ENCODE measurements around the gene SLC35F3.

The SLC35F3 gene

DNA sequence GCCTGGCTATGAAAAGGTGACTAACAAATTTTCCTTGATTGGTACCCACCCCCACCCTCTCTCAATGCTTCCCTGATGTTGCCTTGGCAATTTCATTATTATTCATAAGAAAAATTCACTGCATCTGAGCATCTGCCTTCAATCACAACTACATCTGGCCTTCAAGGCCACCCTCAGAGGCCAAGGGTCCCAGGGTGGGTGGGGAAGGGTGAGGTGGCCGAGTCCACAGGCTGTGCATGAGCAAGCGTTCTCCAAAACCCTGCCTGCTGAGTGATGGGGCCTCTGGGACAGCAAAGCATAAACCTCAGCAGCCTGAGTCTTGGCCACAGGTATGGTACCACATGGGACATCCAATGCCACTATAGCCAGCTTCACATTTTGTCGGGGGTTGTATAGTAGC lies 198.7 kb downstream of the SLC35F3 start:
- DNase-seq (ENCODE audit: low read depth) = no peak
- no peak overlapping the region for H3K4me3 ChIP-seq (ENCODE audit: low read depth, low read length)
- TF ChIP-seq, protein P1, sequence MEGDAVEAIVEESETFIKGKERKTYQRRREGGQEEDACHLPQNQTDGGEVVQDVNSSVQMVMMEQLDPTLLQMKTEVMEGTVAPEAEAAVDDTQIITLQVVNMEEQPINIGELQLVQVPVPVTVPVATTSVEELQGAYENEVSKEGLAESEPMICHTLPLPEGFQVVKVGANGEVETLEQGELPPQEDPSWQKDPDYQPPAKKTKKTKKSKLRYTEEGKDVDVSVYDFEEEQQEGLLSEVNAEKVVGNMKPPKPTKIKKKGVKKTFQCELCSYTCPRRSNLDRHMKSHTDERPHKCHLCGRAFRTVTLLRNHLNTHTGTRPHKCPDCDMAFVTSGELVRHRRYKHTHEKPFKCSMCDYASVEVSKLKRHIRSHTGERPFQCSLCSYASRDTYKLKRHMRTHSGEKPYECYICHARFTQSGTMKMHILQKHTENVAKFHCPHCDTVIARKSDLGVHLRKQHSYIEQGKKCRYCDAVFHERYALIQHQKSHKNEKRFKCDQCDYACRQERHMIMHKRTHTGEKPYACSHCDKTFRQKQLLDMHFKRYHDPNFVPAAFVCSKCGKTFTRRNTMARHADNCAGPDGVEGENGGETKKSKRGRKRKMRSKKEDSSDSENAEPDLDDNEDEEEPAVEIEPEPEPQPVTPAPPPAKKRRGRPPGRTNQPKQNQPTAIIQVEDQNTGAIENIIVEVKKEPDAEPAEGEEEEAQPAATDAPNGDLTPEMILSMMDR (IDR thresholded peaks at IDR 0.05; ENCODE audit: insufficient read depth, low read depth, low read length, missing control alignments) = no peak

DNA sequence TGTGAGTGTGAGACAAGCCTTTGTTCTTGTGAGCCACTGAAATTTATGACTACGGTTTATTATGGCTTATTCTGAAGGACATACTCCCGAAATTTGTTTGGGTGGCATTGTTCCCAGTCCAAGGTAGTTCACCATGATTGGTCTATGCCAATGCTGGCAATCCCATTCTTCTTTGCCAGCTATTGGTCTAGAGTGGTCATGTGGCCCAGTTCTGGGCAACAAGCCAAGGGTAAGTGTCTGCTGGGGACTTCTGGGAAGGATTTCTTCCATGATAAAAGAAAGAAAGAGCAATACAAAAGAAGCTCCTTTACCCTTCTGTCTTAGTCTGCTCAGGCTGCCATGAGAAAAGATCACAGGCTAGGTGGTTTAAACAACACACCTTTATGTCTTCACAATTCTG lies 201.6 kb downstream of the SLC35F3 start:
- TF ChIP-seq, protein P1 (IDR thresholded peaks at IDR 0.05; ENCODE audit: insufficient read depth, low read depth, low read length, missing control alignments) = no peak
- no peak for DNase-seq (ENCODE audit: low read depth)

DNA sequence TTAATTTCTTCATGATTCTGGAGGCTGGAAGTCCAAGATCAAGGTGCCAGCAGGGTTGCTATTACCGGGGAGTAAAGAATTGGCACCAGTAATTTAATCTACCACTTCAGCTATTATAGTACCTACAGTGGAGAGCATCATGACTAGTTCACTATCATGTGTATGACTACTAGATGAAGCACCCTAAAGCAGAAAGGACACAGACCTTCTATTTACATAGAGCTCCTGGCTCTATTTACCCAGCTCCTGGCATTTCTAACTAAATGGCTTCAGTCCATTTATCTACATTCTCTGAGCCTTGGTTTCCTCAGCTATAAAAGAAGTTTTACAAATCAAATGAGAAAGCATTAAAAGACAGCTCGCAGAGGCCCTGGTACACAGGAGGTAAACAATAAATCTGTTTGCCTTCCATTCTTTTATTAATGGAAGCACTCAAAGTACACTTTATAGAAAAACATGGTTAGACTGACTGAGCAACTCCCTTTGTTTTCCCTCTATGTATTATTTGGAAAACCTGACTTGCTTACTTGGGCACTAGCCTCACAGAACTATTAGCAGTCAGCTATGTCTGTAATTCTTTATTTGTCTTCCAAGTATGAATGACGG lies 203.0 kb downstream of the SLC35F3 start:
- TF ChIP-seq, protein P1 (IDR thresholded peaks at IDR 0.05; ENCODE audit: insufficient read depth, low read depth, low read length, missing control alignments) = no peak
- H3K4me3 ChIP-seq (ENCODE audit: low read depth, low read length) = no peak overlapping the region
- DNase-seq (ENCODE audit: low read depth) = no peak

More for the DNA sequence above, 201.6 kb downstream of the SLC35F3 start:
- no peak overlapping the region for H3K4me3 ChIP-seq (ENCODE audit: low read depth, low read length)

DNA sequence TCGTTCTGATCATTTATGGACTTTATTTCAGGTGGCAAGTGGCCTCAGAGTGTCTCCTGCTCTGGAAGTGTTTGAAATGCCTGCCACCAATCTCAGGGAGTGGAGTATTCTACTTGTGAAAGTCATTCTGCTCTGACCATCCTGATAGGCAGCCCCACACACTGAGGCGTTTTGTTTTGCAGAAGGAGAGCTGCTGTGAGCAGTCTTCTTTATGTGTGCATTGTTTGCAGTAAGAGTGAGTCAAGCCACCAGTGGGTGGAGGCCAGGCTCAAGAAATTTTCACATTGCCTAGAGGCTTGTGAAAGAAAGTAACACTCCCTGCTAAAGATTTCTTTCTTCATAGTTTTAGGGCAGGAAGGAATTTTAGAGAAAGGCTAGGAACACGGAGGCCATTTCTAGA lies 204.4 kb downstream of the SLC35F3 start:
- DNase-seq (ENCODE audit: low read depth) = no peak
- TF ChIP-seq, protein P1 (IDR thresholded peaks at IDR 0.05; ENCODE audit: insufficient read depth, low read depth, low read length, missing control alignments) = no peak
- H3K4me3 ChIP-seq (ENCODE audit: low read depth, low read length) = no peak overlapping the region

DNA sequence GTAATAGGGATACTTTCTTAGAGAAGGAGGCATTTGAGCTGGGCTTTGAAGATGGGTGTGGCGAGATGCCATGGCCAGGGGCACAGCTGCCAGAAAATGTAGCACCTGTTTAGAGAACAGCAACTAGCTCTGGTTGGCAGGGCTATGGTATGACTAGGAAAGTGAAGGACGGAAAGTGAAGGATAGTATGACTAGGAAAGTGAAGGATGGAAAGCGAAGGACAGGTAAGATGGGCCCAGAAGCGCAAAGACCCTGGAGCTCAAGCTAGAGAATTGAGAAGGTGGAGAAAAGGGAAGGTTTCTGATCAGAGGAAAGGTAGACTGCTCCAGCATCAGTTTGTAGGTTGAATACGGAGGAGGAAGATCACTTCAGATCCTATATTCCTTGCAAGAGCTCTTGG lies 205.4 kb downstream of the SLC35F3 start:
- no peak for DNase-seq (ENCODE audit: low read depth)
- TF ChIP-seq, protein P1 (IDR thresholded peaks at IDR 0.05; ENCODE audit: insufficient read depth, low read depth, low read length, missing control alignments) = no peak
- H3K4me3 ChIP-seq (ENCODE audit: low read depth, low read length) = no peak overlapping the region

DNA sequence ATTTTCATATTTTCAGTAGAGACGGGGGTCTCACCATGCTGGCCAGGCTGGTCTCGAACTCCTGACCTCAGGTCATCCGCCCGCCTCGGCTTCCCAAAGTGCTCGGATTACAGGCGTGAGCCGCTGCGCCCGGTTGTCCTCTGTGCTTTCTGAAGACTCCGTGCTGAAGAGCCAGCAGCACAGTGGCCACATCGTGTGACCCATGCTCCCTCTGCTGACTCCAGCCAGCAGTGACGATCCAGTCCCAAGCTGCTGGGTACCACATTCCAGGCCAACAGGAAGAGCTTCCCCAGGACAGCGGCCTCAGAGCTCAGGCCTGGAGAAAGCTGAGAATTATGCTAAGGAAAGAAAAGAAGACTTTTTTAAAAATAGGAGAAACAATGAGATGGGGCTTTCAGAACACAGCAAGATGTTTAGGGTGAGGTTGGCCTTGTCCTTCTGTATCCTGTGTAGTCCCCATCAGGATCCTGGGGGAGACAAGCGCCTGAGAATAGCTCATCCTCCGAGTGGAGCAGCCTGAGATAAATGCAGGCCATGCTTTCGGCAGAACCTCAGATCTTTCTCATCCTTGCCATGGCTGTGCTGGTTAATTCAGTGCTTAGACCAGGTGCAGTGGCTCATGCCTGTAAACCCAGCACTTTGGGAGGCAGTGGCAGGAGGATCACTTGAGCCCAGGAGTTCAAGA lies 207.1 kb downstream of the SLC35F3 start:
- TF ChIP-seq, protein P1 (IDR thresholded peaks at IDR 0.05; ENCODE audit: insufficient read depth, low read depth, low read length, missing control alignments) = no peak
- H3K4me3 ChIP-seq (ENCODE audit: low read depth, low read length) = no peak overlapping the region
- DNase-seq (ENCODE audit: low read depth) = no peak

Data from GM12865 (cell line).